Aorta (tissue), 5 donors: ENCODE measurements around the gene TMEM178B. TPM values are rescaled to one million over a fixed set of nuclear protein-coding genes. Genes with fewer than 3 reads are reported as not detected.

Experiments
- ATAC-seq: fragments of 200-7000 bp; cut with Tn5 transposase; one replicate; pipeline ENCODE4 v1.9.1; 2022; ENCODE audit warnings: moderate library complexity; ENCODE audit not compliant: low FRiP score
- DNase-seq, 2 donors: peaks; one replicate each; pipeline ENCODE4 v3.0.0-alpha.2; 2020
- H3K27ac ChIP-seq, 2 donors: one replicate each; pipeline ENCODE4 v1.5.1; 2013; ENCODE audit warnings: low read length in 2 of 2, mild to moderate bottlenecking in 2 of 2, moderate library complexity in 2 of 2, control low read depth in 1 of 2, inconsistent platforms in 1 of 2, low read depth in 1 of 2
- H3K27me3 ChIP-seq, 2 donors: one replicate each; pipeline ENCODE4 v1.6.1; 2013; ENCODE audit warnings: control low read depth in 1 of 2, low read length in 1 of 2, mild to moderate bottlenecking in 1 of 2, moderate library complexity in 1 of 2; ENCODE audit not compliant: insufficient read depth in 2 of 2, control insufficient read depth in 1 of 2
- H3K36me3 ChIP-seq, 2 donors: one replicate each; pipeline ENCODE4 v1.6.1; 2013; ENCODE audit warnings: control low read depth in 1 of 2, low read length in 1 of 2, mild to moderate bottlenecking in 1 of 2; ENCODE audit not compliant: insufficient read depth in 2 of 2, control insufficient read depth in 1 of 2
- H3K4me1 ChIP-seq, 2 donors: one replicate each; pipeline ENCODE4 v1.6.1; 2013; ENCODE audit warnings: low read length in 2 of 2, control low read depth in 1 of 2, mild to moderate bottlenecking in 1 of 2, moderate library complexity in 1 of 2; ENCODE audit not compliant: insufficient read depth in 2 of 2, control insufficient read depth in 1 of 2
- H3K4me3 ChIP-seq, 2 donors: one replicate each; pipeline ENCODE4 v1.5.1; 2013; ENCODE audit warnings: low read length in 2 of 2, control low read depth in 1 of 2, mild to moderate bottlenecking in 1 of 2
- H3K9me3 ChIP-seq: one replicate; pipeline ENCODE4 v1.6.1; 2013; ENCODE audit warnings: mild to moderate bottlenecking, low read length; ENCODE audit not compliant: control insufficient read depth
- whole genome bisulfite sequencing, 2 donors: extraction: QIAGEN DNeasy Blood & Tissue Kit; methylation state at CpG; one replicate each; pipeline ENCODE4 v1.1.7; 2013; 5-methylcytosine and 5-hydroxymethylcytosine counted together
- intact Hi-C, 2 donors: fragments of 100-400 bp; cut with DNase I; formaldehyde crosslinking; loops; one replicate each; pipeline versions ENCODE4 v1.14.2 to v1.15.0; 2022
- polyA plus RNA-seq, 2 donors: library from polyadenylated mRNA; stranded (reverse); fragments of 200-250 nt; gene quantifications; one replicate each; pipeline ENCODE4 v1.2.3, GENCODE V29; 2013
- total RNA-seq, 2 donors: library from RNA; stranded (reverse); fragmentation: NEBNext Ultra II Directional; extraction: Animal tissue kit (Norgen Biotek cat#: 25700); gene quantifications; one replicate each; pipeline ENCODE4 v1.2.1, GENCODE V29; 2021
- donor health status: healthy with polysubstance abuse.
- donor health status: Bipolar disorder and iron deficiency.
- donor health status: DM: no; HTN: no; CAD: no.
- donor health status: DM: no; HTN: no; CAD: no.
- donor health status: DM: yes; HTN: yes; CAD: no.

Gene TMEM178B
- total and polyA plus RNA-seq, 4 donors, result 0.05 to 0.42 (median 0.19) TPM

DNA sequence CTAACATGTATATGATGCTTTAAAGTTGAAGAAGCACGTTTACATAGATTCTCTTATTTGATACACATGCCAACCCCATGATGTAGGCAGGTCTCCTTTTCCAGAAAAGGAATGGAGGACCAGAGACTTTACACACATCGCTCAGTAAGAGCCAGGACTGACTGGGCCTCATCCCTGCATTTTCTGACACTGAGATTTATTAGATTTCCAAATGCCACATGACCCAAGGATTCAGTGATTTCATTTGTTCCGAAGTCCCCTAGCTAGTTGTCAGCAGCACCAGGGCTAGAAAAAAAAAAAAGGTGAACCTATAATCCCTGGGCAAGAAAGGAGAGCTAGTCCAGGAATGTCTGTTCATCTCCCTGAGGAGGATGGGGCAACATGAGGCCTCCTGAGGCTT is 334.0 kb downstream of the TMEM178B start:
- no peak for ATAC-seq
- intact Hi-C loops, result no loop called here
- 68 to 73% methylated on average over 3 of the region's 3 CpGs for WGBS, 2 donors
- DNase-seq, result no peak
- H3K4me3 ChIP-seq, result no peak overlapping the region
- no peaks in the 10 kb centered on the region for H3K36me3 ChIP-seq
- H3K9me3 ChIP-seq, result no peaks in the 10 kb centered on the region
- H3K27ac ChIP-seq, result no peak overlapping the region
- no peaks in the 10 kb centered on the region for H3K4me1 ChIP-seq
- H3K27me3 ChIP-seq, result peaks cover 0 to 1% of the 10 kb centered on the region in 2 donors

DNA sequence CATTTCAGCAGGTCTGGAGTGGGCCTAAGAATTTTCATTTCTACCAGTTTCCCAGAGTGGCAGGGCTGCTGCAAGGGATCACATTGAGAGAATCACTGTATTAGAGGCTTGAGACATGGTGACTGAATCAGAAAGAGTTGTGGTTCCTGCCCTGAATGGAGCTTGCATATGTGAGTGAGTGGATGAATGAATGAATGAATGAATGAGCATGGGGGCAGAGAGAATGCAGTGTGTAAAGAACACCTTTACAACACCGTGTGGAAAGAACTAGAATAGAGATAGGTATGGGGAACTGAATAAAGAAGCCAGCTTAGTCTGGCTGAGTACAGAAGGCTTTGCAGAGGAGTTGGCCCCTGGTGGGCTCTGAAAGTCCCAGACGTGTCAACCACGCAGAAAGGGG is 334.6 kb downstream of the TMEM178B start:
- Histone ChIP-seq H3K4me3 (no peak overlapping the region), H3K9me3 (no peaks in the 10 kb centered on the region), H3K27ac (no peak overlapping the region), H3K36me3 (no peaks in the 10 kb centered on the region), H3K27me3 (peaks cover 0 to 1% of the 10 kb centered on the region in 2 donors), H3K4me1 (no peaks in the 10 kb centered on the region)
- WGBS, 2 donors, result 33 to 38% methylated on average over 3 of the region's 3 CpGs
- ATAC-seq, result no peak
- DNase-seq, result no peak
- intact Hi-C loops, result no loop called here

DNA sequence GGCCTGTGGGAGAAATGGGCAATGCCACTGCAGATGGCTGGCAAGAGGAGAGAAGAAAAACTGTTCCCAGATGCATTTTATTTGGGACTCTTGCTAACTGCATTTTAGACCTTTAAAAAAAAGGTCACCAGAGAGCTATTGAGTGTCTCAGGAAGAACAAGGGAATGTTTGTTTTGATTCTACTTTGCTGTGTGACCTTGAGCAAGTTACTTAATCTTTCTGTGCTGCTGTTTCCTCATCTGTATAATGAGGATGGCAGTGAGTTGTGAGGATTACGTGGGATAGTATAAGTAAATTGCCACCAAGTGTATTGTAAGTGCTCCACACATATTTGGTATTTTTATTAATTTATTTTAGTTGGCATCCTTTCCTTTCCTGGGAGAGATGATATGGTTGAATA is 335.4 kb downstream of the TMEM178B start:
- ATAC-seq (no peak), DNase-seq (no peak)
- H3K4me1 ChIP-seq, result no peaks in the 10 kb centered on the region
- peaks cover 0 to 1% of the 10 kb centered on the region in 2 donors for H3K27me3 ChIP-seq
- H3K27ac ChIP-seq, result no peak overlapping the region
- no peaks in the 10 kb centered on the region for H3K9me3 ChIP-seq
- 43 to 45% methylated on average over 1 of the region's 1 CpG for WGBS, 2 donors
- no peak overlapping the region for H3K4me3 ChIP-seq
- intact Hi-C loops, result no loop called here
- H3K36me3 ChIP-seq, result no peaks in the 10 kb centered on the region

DNA sequence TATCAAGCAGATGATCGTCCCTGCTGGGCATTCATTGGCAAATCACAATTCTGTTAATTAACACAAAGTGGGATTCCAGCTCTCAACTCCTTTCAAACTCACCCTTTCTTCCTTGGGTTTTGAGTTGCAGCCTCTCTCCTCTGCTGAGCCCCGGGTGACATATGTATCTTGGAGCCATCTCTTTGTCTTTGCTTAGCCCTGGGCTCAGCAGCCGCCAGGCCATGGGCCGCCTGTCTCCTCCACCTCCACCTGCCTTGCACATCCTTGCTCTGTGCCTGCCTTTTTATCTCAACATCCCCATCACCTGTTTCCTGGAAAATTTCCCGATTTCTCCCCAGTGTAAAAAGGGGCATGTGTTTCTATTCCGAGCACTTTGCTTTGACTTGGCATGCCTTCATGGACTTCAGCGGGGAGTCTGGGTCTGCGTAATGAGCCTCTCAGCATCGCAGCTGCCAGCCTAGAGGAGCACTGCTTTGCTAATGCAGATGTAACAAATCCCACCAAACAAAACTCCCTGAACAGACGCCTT is 336.0 kb downstream of the TMEM178B start:
- intact Hi-C loops, result no loop called here
- DNase-seq (no peak), ATAC-seq (no peak)
- H3K4me1 ChIP-seq, result no peaks in the 10 kb centered on the region
- WGBS, 2 donors, result 15% methylated on average over 10 of the region's 10 CpGs
- H3K27me3 ChIP-seq, result peaks cover 0 to 2% of the 10 kb centered on the region in 2 donors
- H3K4me3 ChIP-seq, result no peak overlapping the region
- no peak overlapping the region for H3K27ac ChIP-seq
- H3K36me3 ChIP-seq, result no peaks in the 10 kb centered on the region
- peaks cover 1% of the 10 kb centered on the region for H3K9me3 ChIP-seq

DNA sequence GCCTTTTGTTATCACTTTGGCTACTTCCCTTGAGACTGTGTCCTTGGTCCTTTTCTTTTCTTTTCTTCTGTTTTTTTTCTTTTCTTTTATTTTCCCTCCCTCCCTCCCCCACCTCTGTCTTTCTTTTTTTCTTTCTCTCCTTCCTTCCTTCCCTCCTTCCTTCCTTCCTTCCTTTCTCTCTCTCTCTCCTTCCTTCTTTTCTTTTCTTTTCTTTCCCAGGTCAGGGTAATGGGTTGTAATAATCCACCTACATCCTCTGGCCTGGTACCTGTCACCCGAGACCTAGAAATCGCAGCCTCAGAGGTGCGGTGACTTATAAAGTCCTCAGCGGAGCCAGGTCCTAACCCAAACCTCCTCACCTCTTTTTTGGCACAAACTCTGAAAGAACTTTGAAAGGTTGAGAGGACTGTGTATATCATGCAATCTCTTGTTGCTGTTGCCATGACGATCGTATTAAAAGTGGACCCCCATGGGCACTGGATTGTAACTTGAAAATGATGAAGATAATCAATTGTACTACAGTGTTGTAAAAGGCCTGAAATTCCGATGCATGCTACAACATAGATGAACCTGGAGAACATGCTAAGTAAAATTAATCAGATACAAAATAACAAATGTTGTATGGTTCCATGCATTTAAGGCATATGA is 336.6 kb downstream of the TMEM178B start:
- H3K27ac ChIP-seq, result no peak overlapping the region

DNA sequence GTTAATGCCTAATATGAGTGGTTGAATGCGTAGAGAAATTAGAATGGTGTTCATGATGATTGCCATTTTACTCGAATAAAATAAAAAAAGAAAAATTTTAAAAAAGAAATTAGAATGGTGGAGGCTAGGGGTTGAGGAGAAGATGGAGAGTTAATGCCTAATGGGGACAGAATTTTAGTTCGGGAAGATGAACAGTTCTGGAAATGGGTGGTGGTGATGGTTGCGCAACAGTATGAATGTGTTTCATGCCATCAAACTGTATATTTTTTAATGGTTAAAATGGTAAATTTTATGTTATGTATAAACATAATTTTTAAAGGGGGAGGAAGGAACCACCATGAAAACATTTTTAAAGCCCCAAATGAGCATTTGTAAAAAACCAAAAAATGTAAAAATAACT is 337.3 kb downstream of the TMEM178B start:
- Histone ChIP-seq H3K4me3 (no peak overlapping the region), H3K4me1 (no peaks in the 10 kb centered on the region), H3K27ac (no peak overlapping the region), H3K27me3 (peaks cover 0 to 4% of the 10 kb centered on the region in 2 donors), H3K9me3 (peaks cover 2% of the 10 kb centered on the region), H3K36me3 (no peaks in the 10 kb centered on the region)
- ATAC-seq, result no peak
- no peak for DNase-seq
- intact Hi-C loops, result no loop called here
- WGBS, 2 donors, result 88 to 90% methylated on average over 4 of the region's 4 CpGs

More for the DNA sequence above, 336.6 kb downstream of the TMEM178B start:
- ATAC-seq, result no peak
- 81% methylated on average over 7 of the region's 7 CpGs for WGBS, 2 donors
- Histone ChIP-seq H3K4me1 (no peaks in the 10 kb centered on the region), H3K4me3 (no peak overlapping the region), H3K36me3 (no peaks in the 10 kb centered on the region), H3K27me3 (peaks cover 0 to 4% of the 10 kb centered on the region in 2 donors), H3K9me3 (peaks cover 2% of the 10 kb centered on the region)
- DNase-seq, result no peak
- intact Hi-C loops, result no loop called here

DNA sequence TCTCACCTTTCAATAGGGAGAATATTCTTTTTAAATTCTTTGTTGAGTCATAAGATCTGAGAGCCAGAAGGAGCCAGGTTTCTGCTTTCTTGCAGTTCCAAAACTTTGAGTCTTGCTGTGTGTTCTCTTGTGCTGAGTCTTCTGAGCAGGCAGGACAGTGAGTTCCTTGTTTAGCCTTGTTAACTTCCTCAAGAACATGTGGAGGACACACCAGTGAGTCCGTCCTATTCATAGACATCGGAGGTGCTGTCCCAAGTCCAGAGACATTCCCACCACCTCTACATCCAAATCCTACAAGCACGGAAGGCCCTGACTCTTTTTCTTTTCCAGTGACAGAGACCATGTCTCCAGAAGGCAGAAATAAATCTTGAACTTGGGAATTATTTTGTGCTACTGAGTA is 342.1 kb downstream of the TMEM178B start:
- Histone ChIP-seq H3K36me3 (no peaks in the 10 kb centered on the region), H3K27me3 (peaks cover 0 to 3% of the 10 kb centered on the region in 2 donors), H3K4me3 (no peak overlapping the region), H3K4me1 (no peaks in the 10 kb centered on the region), H3K27ac (no peak overlapping the region), H3K9me3 (peaks cover 2% of the 10 kb centered on the region)
- no peak for DNase-seq
- WGBS, 2 donors, result 75 to 78% methylated on average over 3 of the region's 3 CpGs
- no peak for ATAC-seq
- intact Hi-C loops, result no loop called here

DNA sequence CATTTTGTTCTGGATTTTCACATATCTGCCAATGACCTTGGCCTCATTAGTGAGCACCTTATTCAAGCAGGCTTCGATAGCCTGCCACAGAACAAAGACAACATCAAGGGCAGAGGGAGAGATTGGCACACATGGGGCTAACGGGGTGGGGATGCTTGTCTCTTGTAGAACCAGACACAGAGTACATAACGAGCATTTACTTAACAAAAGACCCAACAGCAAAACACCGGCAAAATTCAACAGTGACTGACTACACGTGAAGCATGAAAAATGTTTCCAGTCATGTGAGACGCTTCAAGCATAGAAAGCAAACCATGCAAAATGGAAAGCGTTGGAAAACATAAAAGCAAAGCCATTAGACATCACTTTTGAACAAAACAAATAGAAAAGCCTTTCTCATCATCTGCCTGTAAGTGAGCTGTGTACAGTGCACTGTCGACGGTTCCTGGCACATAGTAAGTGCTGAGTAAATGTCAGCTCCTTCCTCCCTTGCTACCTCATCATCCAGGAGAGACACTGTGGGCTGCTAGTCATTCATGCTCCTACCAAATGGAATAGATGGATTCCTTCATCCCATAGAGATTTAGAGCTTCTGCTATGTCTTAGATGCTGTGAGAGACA is 342.9 kb downstream of the TMEM178B start:
- H3K27ac ChIP-seq, result no peak overlapping the region
- peaks cover 2% of the 10 kb centered on the region for H3K9me3 ChIP-seq
- H3K36me3 ChIP-seq, result no peaks in the 10 kb centered on the region
- H3K4me3 ChIP-seq, result no peak overlapping the region
- no peaks in the 10 kb centered on the region for H3K4me1 ChIP-seq
- ATAC-seq (no peak), DNase-seq (no peak)
- intact Hi-C loops, result no loop called here
- 72 to 81% methylated on average over 9 of the region's 9 CpGs for WGBS, 2 donors
- H3K27me3 ChIP-seq, result peaks cover 0 to 3% of the 10 kb centered on the region in 2 donors

DNA sequence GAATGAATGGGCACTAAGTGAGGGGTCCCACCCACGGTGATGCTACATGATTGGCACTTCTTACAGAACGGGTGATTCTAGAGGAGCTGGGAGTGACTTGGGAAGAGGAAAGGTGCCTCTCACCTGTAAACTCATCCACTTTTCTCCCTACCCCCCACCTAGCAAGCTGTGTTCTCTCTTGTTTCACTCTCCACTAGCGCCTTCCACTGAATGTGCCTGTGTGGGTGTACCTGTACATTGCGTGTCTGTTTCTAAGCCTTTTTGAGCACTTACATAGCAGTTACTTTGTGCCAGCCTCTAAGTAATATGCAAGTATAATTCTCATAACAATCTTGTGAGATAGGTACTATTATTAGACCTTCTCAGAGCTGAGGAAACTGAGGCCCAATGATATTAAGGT is 343.6 kb downstream of the TMEM178B start:
- ATAC-seq, result no peak
- WGBS, 2 donors, result 82 to 86% methylated on average over 4 of the region's 4 CpGs
- H3K9me3 ChIP-seq, result peaks cover 2% of the 10 kb centered on the region
- H3K27ac ChIP-seq, result no peak overlapping the region
- H3K4me1 ChIP-seq, result no peaks in the 10 kb centered on the region
- no peak for DNase-seq
- H3K36me3 ChIP-seq, result no peaks in the 10 kb centered on the region
- H3K4me3 ChIP-seq, result no peak overlapping the region
- intact Hi-C loops, result no loop called here
- peaks cover 0 to 3% of the 10 kb centered on the region in 2 donors for H3K27me3 ChIP-seq
